H9 (cell line): ENCODE results near the gene BPIFB2. TPM values are rescaled to one million over a fixed set of nuclear protein-coding genes. Genes with fewer than 3 reads are reported as not detected.

Experiments
- DNase-seq: peaks from one replicate; pipeline ENCODE4 v3.0.0-alpha.2; 2017
- H2AFZ ChIP-seq: one replicate; pipeline ENCODE4 v1.6.1; 2013; ENCODE audit warnings: mild to moderate bottlenecking, low read length, control low read depth, moderate library complexity
- H2AK5ac ChIP-seq: 2 replicates; pipeline ENCODE4 v1.6.1; 2013; ENCODE audit warnings: low read length, control low read depth, mixed read lengths; ENCODE audit not compliant: insufficient read length
- H2BK120ac ChIP-seq: one replicate; pipeline ENCODE4 v1.6.1; 2013; ENCODE audit warnings: low read depth, mild to moderate bottlenecking, low read length, control low read depth, inconsistent platforms; ENCODE audit not compliant: poor library complexity, severe bottlenecking
- H2BK12ac ChIP-seq: 2 replicates; pipeline ENCODE4 v1.6.1; 2013; ENCODE audit warnings: low read length, control low read depth, mixed read lengths, low read depth; ENCODE audit not compliant: insufficient read length
- H2BK15ac ChIP-seq: 2 replicates; pipeline ENCODE4 v1.6.1; 2013; ENCODE audit warnings: low read depth, low read length, control low read depth
- H2BK20ac ChIP-seq: one replicate; pipeline ENCODE4 v1.6.1; 2013; ENCODE audit warnings: low read depth, mild to moderate bottlenecking, low read length, control low read depth, inconsistent platforms; ENCODE audit not compliant: poor library complexity, severe bottlenecking
- H2BK5ac ChIP-seq: 2 replicates; pipeline ENCODE4 v1.6.1; 2013; ENCODE audit warnings: low read length, control low read depth, mixed read lengths; ENCODE audit not compliant: insufficient read length
- H3K14ac ChIP-seq: 2 replicates; pipeline ENCODE4 v1.6.1; 2013; ENCODE audit warnings: low read length, control low read depth; ENCODE audit not compliant: insufficient read depth
- H3K18ac ChIP-seq: 2 replicates; pipeline ENCODE4 v1.6.1; 2013; ENCODE audit warnings: low read depth, mild to moderate bottlenecking, mixed read lengths, low read length, control low read depth; ENCODE audit not compliant: insufficient read length
- H3K23ac ChIP-seq: 2 replicates; pipeline ENCODE4 v1.6.1; 2013; ENCODE audit warnings: low read length, control low read depth, mixed read lengths, low read depth; ENCODE audit not compliant: insufficient read length
- H3K23me2 ChIP-seq: 2 replicates; pipeline ENCODE4 v1.6.1; 2013; ENCODE audit warnings: low read depth, mild to moderate bottlenecking, mixed read lengths, low read length, control low read depth; ENCODE audit not compliant: insufficient read length, poor library complexity, severe bottlenecking
- H3K27ac ChIP-seq: 2 replicates; pipeline ENCODE4 v1.5.1; 2013; ENCODE audit warnings: low read length, control low read depth, mixed read lengths, low read depth; ENCODE audit not compliant: insufficient read length
- H3K27me3 ChIP-seq: 2 replicates; pipeline ENCODE4 v1.6.1; 2013; ENCODE audit warnings: low read length, control low read depth, inconsistent platforms; ENCODE audit not compliant: insufficient read depth
- H3K4ac ChIP-seq: 2 replicates; pipeline ENCODE4 v1.6.1; 2013; ENCODE audit warnings: low read depth, mild to moderate bottlenecking, control low read depth, inconsistent platforms, low read length, moderate library complexity
- H3K4me1 ChIP-seq: 2 replicates; pipeline ENCODE4 v1.6.1; 2013; ENCODE audit warnings: low read length, control low read depth, inconsistent platforms; ENCODE audit not compliant: insufficient read depth
- H3K4me2 ChIP-seq: 2 replicates; pipeline ENCODE4 v1.6.1; 2013; ENCODE audit warnings: low read length, control low read depth, mixed read lengths; ENCODE audit not compliant: insufficient read length, insufficient read depth
- H3K56ac ChIP-seq: 2 replicates; pipeline ENCODE4 v1.6.1; 2013; ENCODE audit warnings: low read depth, mild to moderate bottlenecking, mixed read lengths, low read length, control low read depth; ENCODE audit not compliant: insufficient read length
- H3K79me1 ChIP-seq: 2 replicates; pipeline ENCODE4 v1.6.1; 2013; ENCODE audit warnings: low read depth, mild to moderate bottlenecking, moderate library complexity, low read length, control low read depth, inconsistent platforms; ENCODE audit not compliant: insufficient read depth, poor library complexity, severe bottlenecking
- H3K79me2 ChIP-seq: 2 replicates; pipeline ENCODE4 v1.6.1; 2013; ENCODE audit warnings: low read length, control low read depth, inconsistent platforms; ENCODE audit not compliant: insufficient read depth
- H3K9ac ChIP-seq: 2 replicates; pipeline ENCODE4 v1.6.1; 2013; ENCODE audit warnings: low read length, control low read depth, mixed read lengths; ENCODE audit not compliant: insufficient read length; ENCODE audit errors: extremely low read depth
- H3K9me3 ChIP-seq: one replicate; pipeline ENCODE4 v1.6.1; 2013; ENCODE audit warnings: low read depth, low read length, inconsistent platforms; ENCODE audit not compliant: control insufficient read depth
- H3T11ph ChIP-seq: one replicate; pipeline ENCODE4 v1.6.1; 2013; ENCODE audit warnings: mild to moderate bottlenecking, low read length, control low read depth, inconsistent platforms
- H4K20me1 ChIP-seq: one replicate; pipeline ENCODE4 v1.6.1; 2013; ENCODE audit not compliant: control insufficient read depth, insufficient read length, insufficient read depth
- H4K5ac ChIP-seq: 2 replicates; pipeline ENCODE4 v1.6.1; 2013; ENCODE audit warnings: low read depth, mild to moderate bottlenecking, mixed read lengths, low read length, control low read depth; ENCODE audit not compliant: insufficient read length
- H4K8ac ChIP-seq: replicated peaks from 2 replicates; pipeline ENCODE4 v1.6.1; 2013; ENCODE audit warnings: low read length, control low read depth, mixed read lengths, low read depth; ENCODE audit not compliant: insufficient read length
- H4K91ac ChIP-seq: 2 replicates; pipeline ENCODE4 v1.6.1; 2013; ENCODE audit warnings: low read depth, mild to moderate bottlenecking, moderate library complexity, mixed read lengths, low read length, control low read depth; ENCODE audit not compliant: insufficient read length
- H3K27ac Mint-ChIP-seq, 3 experiments: 2 replicates in 2 of 3; 3 replicates in 1 of 3; pipeline ENCODE4 v1.8.0; 2020 to 2021; ENCODE audit warnings: mixed read lengths in 3 of 3, mild to moderate bottlenecking in 1 of 3, moderate library complexity in 1 of 3
- H3K27me3 Mint-ChIP-seq: 2 replicates; pipeline ENCODE4 v1.8.0; 2021; ENCODE audit warnings: low read depth, mild to moderate bottlenecking, moderate library complexity, mixed read lengths
- H3K36me3 Mint-ChIP-seq, 3 experiments: 2 replicates in 2 of 3; 3 replicates in 1 of 3; pipeline ENCODE4 v1.8.0; 2020 to 2021; ENCODE audit warnings: low read depth in 3 of 3, mixed read lengths in 3 of 3; ENCODE audit not compliant: insufficient read depth in 1 of 3
- H3K4me1 Mint-ChIP-seq, 2 experiments: 2 replicates each; pipeline ENCODE4 v1.8.0; 2020; ENCODE audit warnings: mixed read lengths in 2 of 2
- H3K4me3 Mint-ChIP-seq, 2 experiments: 2 replicates in 1 of 2; 3 replicates in 1 of 2; pipeline ENCODE4 v1.8.0; 2020 to 2021; ENCODE audit warnings: mild to moderate bottlenecking in 2 of 2, mixed read lengths in 2 of 2, moderate library complexity in 1 of 2
- H3K9me3 Mint-ChIP-seq, 2 experiments: 2 replicates in 1 of 2; 3 replicates in 1 of 2; pipeline ENCODE4 v1.8.0; 2020; ENCODE audit warnings: mild to moderate bottlenecking in 2 of 2, mixed read lengths in 2 of 2, moderate library complexity in 1 of 2
- CTCF ChIP-seq: fragments of 200-600 bp; sonication (generic); conservative IDR thresholded peaks from 3 replicates; pipeline ENCODE4 v1.8.0; 2021; ENCODE audit warnings: antibody characterized with exemption, mild to moderate bottlenecking
- WGBS: extraction: QIAGEN DNeasy Blood & Tissue Kit; methylation state at CpG from one replicate; pipeline ENCODE4 v1.1.7; 2013; ENCODE audit warnings: missing lambda C conversion rate, low lambda C conversion rate, mixed read lengths; ENCODE audit not compliant: insufficient read length; ENCODE audit errors: extremely low coverage; 5-methylcytosine and 5-hydroxymethylcytosine counted together
- total RNA-seq: library from RNA; stranded (reverse); gene quantifications from 2 replicates; pipeline ENCODE4 v1.2.1, GENCODE V29; 2021

Gene BPIFB2
- total RNA-seq, 1 experiment from 2014 or later: not detected

GRCh38 chr20:32993496-32994050 is 13.9 kb upstream of the BPIFB2 start:
- no peak overlapping the region for H3T11ph ChIP-seq
- H3K9ac ChIP-seq: no peak overlapping the region
- H2AK5ac ChIP-seq: no peak overlapping the region
- H3K56ac ChIP-seq: no peak overlapping the region
- Mint-ChIP-seq H3K36me3 (no peaks in the 10 kb centered on the region), H3K4me3 (no peak overlapping the region), H3K27ac (no peak overlapping the region), H3K9me3 (no peaks in the 10 kb centered on the region), H3K4me1 (no peaks in the 10 kb centered on the region), H3K27me3 (peaks cover 3% of the 10 kb centered on the region)
- H4K20me1 ChIP-seq: no peaks in the 10 kb centered on the region
- no peak overlapping the region for H2BK20ac ChIP-seq
- no peak overlapping the region for H2BK5ac ChIP-seq
- no peak overlapping the region for H3K27ac ChIP-seq
- H4K5ac ChIP-seq: no peak overlapping the region
- TF ChIP-seq CTCF: no peak
- H2BK120ac ChIP-seq: no peak overlapping the region
- no peaks in the 10 kb centered on the region for H3K27me3 ChIP-seq
- no peak overlapping the region for H3K23ac ChIP-seq
- H3K4me2 ChIP-seq: no peak overlapping the region
- H3K18ac ChIP-seq: no peak overlapping the region
- H3K4me1 ChIP-seq: no peaks in the 10 kb centered on the region
- WGBS: no CpG with 5 or more reads among the region's 8 CpGs
- H3K79me1 ChIP-seq: no peaks in the 10 kb centered on the region
- H2BK12ac ChIP-seq: no peak overlapping the region
- no peaks in the 10 kb centered on the region for H3K9me3 ChIP-seq
- no peak overlapping the region for H2BK15ac ChIP-seq
- no peak overlapping the region for H4K91ac ChIP-seq
- H3K4ac ChIP-seq: no peak overlapping the region
- H3K79me2 ChIP-seq: no peaks in the 10 kb centered on the region
- no peak overlapping the region for H2AFZ ChIP-seq
- H4K8ac ChIP-seq: no peak overlapping the region
- H3K14ac ChIP-seq: no peak overlapping the region
- no peaks in the 10 kb centered on the region for H3K23me2 ChIP-seq
- DNase-seq: no peak
